GM20000 (cell line): ENCODE data around the gene EPB41L5.
"Not testable (repeated sequence)": the region's sequence is repeated elsewhere in the genome, so short reads cannot be mapped to it uniquely, and the experiment has no call there.

Source experiments
- DNase-seq: peaks from one replicate; pipeline ENCODE4 v3.0.0; 2012; ENCODE audit warnings: low spot score
- TF ChIP-seq, protein P1 (sequence below): IDR thresholded peaks from 2 replicates; pipeline ENCODE4 v1.5.1; 2012; ENCODE audit warnings: mild to moderate bottlenecking, control low read depth; ENCODE audit errors: extremely low read depth, missing control alignments

The EPB41L5 gene

DNA sequence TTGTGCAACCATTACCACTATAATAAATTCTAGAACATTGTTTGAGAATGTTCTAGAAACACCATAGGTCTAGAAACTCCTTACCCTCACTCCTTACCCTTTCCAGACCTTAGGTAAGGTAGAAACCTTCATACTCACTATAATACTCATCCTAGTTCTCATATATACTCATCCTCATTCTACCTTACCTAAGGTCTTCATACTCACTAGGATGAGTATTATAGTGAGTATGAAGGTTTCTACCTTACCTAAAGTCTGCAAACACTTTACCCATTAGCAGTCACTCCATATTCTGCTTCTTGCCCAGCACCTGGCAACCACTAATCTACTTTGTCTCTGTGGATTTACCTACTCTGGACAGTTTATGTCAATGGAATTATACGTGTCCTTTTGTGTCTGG lies 135.4 kb downstream of the EPB41L5 start:
- no peak for DNase-seq
- TF ChIP-seq, protein P1, sequence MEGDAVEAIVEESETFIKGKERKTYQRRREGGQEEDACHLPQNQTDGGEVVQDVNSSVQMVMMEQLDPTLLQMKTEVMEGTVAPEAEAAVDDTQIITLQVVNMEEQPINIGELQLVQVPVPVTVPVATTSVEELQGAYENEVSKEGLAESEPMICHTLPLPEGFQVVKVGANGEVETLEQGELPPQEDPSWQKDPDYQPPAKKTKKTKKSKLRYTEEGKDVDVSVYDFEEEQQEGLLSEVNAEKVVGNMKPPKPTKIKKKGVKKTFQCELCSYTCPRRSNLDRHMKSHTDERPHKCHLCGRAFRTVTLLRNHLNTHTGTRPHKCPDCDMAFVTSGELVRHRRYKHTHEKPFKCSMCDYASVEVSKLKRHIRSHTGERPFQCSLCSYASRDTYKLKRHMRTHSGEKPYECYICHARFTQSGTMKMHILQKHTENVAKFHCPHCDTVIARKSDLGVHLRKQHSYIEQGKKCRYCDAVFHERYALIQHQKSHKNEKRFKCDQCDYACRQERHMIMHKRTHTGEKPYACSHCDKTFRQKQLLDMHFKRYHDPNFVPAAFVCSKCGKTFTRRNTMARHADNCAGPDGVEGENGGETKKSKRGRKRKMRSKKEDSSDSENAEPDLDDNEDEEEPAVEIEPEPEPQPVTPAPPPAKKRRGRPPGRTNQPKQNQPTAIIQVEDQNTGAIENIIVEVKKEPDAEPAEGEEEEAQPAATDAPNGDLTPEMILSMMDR, result no peak

DNA sequence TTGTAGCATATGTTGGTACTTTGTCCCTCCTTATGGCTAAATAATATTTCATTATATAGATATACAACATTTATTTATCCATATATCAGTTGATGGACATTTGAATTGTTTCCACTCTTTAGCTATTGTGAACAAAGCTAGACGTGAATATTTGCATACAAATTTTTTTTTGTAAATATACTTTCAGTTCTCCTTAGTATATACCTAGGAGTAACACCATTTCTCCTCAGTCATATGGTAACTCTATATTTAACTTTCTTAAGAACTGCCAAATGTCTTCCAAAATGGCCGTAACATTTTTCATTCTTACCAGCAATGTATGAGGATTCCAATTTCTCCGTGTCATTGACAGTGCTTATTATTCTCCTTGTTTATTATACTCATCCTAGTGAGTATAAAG lies 135.8 kb downstream of the EPB41L5 start:
- no peak for DNase-seq
- TF ChIP-seq, protein P1, result no peak

GRCh38 chr2:120149406-120149805 lies 136.5 kb downstream of the EPB41L5 start:
- no peak for DNase-seq
- TF ChIP-seq, protein P1, result no peak

DNA sequence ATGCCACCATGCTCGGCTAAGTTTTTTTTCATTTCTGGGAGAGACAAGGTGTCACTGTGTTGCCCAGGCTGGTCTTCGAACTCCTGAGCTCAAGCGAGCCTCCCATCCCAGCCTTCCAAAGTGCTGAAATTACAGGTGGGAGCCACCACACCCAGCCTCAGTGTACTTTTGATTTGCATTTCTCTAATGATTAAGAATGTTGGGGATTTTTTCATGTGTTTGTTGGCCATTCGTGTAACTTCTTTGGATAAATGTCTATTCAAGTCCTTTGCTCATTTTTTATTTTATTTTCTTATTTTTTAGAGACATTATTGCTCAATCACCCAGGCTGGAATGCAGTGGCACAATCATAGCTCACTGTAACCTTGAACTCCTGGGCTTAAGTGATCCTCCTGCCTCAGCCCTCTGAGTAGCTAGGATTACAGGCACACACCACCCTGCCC lies 137.2 kb downstream of the EPB41L5 start:
- DNase-seq, result no peak
- TF ChIP-seq, protein P1, result no peak

- no peak for DNase-seq
- TF ChIP-seq, protein P1, result no peak
Measured at GRCh38 chr2:120155308-120155707, 142.4 kb downstream of the EPB41L5 start.

- not testable (repeated sequence) for DNase-seq
Measured at GRCh38 chr2:120158658-120159057, 145.8 kb downstream of the EPB41L5 start.

DNA sequence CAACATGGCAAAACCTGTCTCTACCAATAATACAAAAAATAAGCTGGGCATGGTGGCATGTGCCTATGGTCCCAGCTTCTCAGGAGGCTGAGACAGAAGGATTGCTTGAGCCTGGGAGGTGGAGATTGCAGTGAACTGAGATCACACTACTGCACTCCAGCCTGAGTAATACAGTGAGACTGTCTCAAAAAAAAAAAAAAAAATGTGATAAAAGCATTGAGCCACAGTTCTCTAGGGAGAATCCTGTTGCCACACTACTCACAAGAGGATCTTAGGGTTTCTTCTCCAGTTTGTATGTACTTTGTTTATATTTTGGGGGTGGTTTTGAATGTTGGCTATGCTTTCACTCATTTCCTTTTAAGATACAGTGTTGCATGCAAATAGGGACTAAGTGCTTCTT lies 148.3 kb downstream of the EPB41L5 start:
- DNase-seq, result no peak
- TF ChIP-seq, protein P1, result no peak

DNA sequence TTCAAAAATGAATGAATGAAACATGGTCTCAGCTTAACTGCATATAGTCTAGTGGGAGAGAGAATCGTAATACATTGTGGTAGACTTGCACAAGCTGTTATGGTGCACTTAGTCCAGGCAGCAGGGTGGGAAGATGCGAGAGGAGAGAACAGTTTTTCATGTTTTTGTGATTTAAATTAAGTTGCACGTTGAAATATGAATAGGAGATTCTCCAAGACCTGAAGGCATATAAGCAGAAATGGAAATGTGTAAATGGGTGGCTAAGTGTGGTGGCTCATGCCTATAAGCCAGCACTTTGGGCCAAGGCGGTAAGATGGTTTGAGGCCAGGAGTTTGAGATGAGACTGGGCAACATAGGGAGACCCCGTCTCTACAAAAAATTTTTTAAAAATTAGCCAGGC lies 149.8 kb downstream of the EPB41L5 start:
- TF ChIP-seq, protein P1, result no peak
- no peak for DNase-seq
